ENCODE data around the gene TSC1. TPM values are rescaled to one million over a fixed set of nuclear protein-coding genes. Genes with fewer than 3 reads are reported as not detected.

Gene TSC1
- total and polyA plus RNA-seq, 10 of the 15 experiments (the other 5 are each of a cell fraction or from before 2014, with no cell fraction given): 4.0 to 48.0 (median 14.9) TPM

GRCh38 chr9:132842124-132843044, 102.0 kb downstream of the TSC1 start (continued):
- no peak for TF ChIP-seq KDM1A (IDR thresholded peaks at IDR 0.05; ENCODE audit: borderline replicate concordance)
- no peak for TF ChIP-seq SRF (IDR thresholded peaks at IDR 0.05; ENCODE audit: low read depth in 2 of 2, low read length in 2 of 2)
- TF ChIP-seq EP300 (IDR thresholded peaks at IDR 0.05; ENCODE audit: borderline replicate concordance in 1 of 2, control insufficient read depth in 1 of 2, low read depth in 2 of 2, low read length in 2 of 2): no peak

Small RNA genes lying within 50 kb of the gene (microRNA-seq; reads per million reads assigned to microRNA genes)
- not detected for gene MIR548AW

Small RNA genes lying within 50 kb of the gene (small RNA-seq; reads per million reads assigned to genes)
- not detected for gene AL593851.1
- gene MIR548AW: not detected
- not detected for gene RNU7-21P

Other genes starting within 250 kb of the TSC1 start
- not detected in 2 replicates for gene AK8, start 66.3 kb downstream of the TSC1 start, total RNA-seq (2014; rRNA removed)
- gene AK8, start 66.3 kb downstream of the TSC1 start, total RNA-seq (2014; rRNA removed; fragmentation: Illumina TruSeq; extraction: Trizol): not detected in 2 replicates
- gene AK8, start 66.3 kb downstream of the TSC1 start, total RNA-seq (2021): not detected in 2 replicates
- gene AK8, start 66.3 kb downstream of the TSC1 start, polyA plus RNA-seq (2011; rRNA removed): 0.09 and 0.12 TPM in 2 replicates
- 0.03 TPM in 1 of 2 replicates, not detected in the other for gene AK8, start 66.3 kb downstream of the TSC1 start, polyA plus RNA-seq (2014; fragmentation: Illumina TruSeq; extraction: Trizol)
- gene AK8, start 66.3 kb downstream of the TSC1 start, polyA plus RNA-seq (2014; fragmentation: Nextera tagmentation; extraction: Ambion mirVana): not detected
- gene AK8, start 66.3 kb downstream of the TSC1 start, polyA plus RNA-seq (2014; rRNA removed): 0.04 TPM in 1 of 2 replicates, not detected in the other
- under 1 TPM; 0.06 to 0.08 TPM for gene AK8, start 66.3 kb downstream of the TSC1 start, polyA plus RNA-seq (2016; fragmentation: Nextera tagmentation; extraction: Ambion mirVana)
- gene SPACA9, start 65.7 kb downstream of the TSC1 start, total RNA-seq (2014; rRNA removed): 0.68 and 0.82 TPM in 2 replicates
- 0.69 and 1.0 TPM in 2 replicates for gene SPACA9, start 65.7 kb downstream of the TSC1 start, total RNA-seq (2014; rRNA removed; fragmentation: Illumina TruSeq; extraction: Trizol)
- 1.6 and 2.1 TPM in 2 replicates for gene SPACA9, start 65.7 kb downstream of the TSC1 start, total RNA-seq (2021)
- gene SPACA9, start 65.7 kb downstream of the TSC1 start, polyA plus RNA-seq (2011; rRNA removed): 0.19 and 0.72 TPM in 2 replicates
- 0.25 and 1.0 TPM in 2 replicates for gene SPACA9, start 65.7 kb downstream of the TSC1 start, polyA plus RNA-seq (2014; fragmentation: Illumina TruSeq; extraction: Trizol)
- gene SPACA9, start 65.7 kb downstream of the TSC1 start, polyA plus RNA-seq (2014; fragmentation: Nextera tagmentation; extraction: Ambion mirVana): 1 to 10 TPM in 1 of 2 experiments, under 1 TPM in 1; 0.71 to 1.2 TPM
- 0.60 and 0.73 TPM in 2 replicates for gene SPACA9, start 65.7 kb downstream of the TSC1 start, polyA plus RNA-seq (2014; rRNA removed)
- 1 to 10 TPM; 1.6 to 2.9 TPM for gene SPACA9, start 65.7 kb downstream of the TSC1 start, polyA plus RNA-seq (2016; fragmentation: Nextera tagmentation; extraction: Ambion mirVana)
- not detected in 2 replicates for gene GFI1B, start 34.1 kb upstream of the TSC1 start, total RNA-seq (2014; rRNA removed)
- gene GFI1B, start 34.1 kb upstream of the TSC1 start, total RNA-seq (2014; rRNA removed; fragmentation: Illumina TruSeq; extraction: Trizol): not detected in 2 replicates
- gene GFI1B, start 34.1 kb upstream of the TSC1 start, total RNA-seq (2021): not detected in 2 replicates
- gene GFI1B, start 34.1 kb upstream of the TSC1 start, polyA plus RNA-seq (2011; rRNA removed): 0.11 and 0.29 TPM in 2 replicates
- gene GFI1B, start 34.1 kb upstream of the TSC1 start, polyA plus RNA-seq (2014; fragmentation: Illumina TruSeq; extraction: Trizol): 0.04 TPM in 1 of 2 replicates, not detected in the other
- gene GFI1B, start 34.1 kb upstream of the TSC1 start, polyA plus RNA-seq (2014; fragmentation: Nextera tagmentation; extraction: Ambion mirVana): not detected
- not detected in 2 replicates for gene GFI1B, start 34.1 kb upstream of the TSC1 start, polyA plus RNA-seq (2014; rRNA removed)
- gene GFI1B, start 34.1 kb upstream of the TSC1 start, polyA plus RNA-seq (2016; fragmentation: Nextera tagmentation; extraction: Ambion mirVana): under 1 TPM in 1 of 2 experiments, not detected in 1; 0.05 TPM
- gene GTF3C5, start 86.4 kb upstream of the TSC1 start, total RNA-seq (2014; rRNA removed): 72.8 and 73.3 TPM in 2 replicates
- gene GTF3C5, start 86.4 kb upstream of the TSC1 start, total RNA-seq (2014; rRNA removed; fragmentation: Illumina TruSeq; extraction: Trizol): 46.5 and 49.3 TPM in 2 replicates
- 59.3 and 68.2 TPM in 2 replicates for gene GTF3C5, start 86.4 kb upstream of the TSC1 start, total RNA-seq (2021)
- 49.9 and 78.8 TPM in 2 replicates for gene GTF3C5, start 86.4 kb upstream of the TSC1 start, polyA plus RNA-seq (2011; rRNA removed)
- 33.8 and 52.0 TPM in 2 replicates for gene GTF3C5, start 86.4 kb upstream of the TSC1 start, polyA plus RNA-seq (2014; fragmentation: Illumina TruSeq; extraction: Trizol)
- 1 to 10 TPM; 2.2 to 6.9 TPM for gene GTF3C5, start 86.4 kb upstream of the TSC1 start, polyA plus RNA-seq (2014; fragmentation: Nextera tagmentation; extraction: Ambion mirVana)
- 69.2 and 69.4 TPM in 2 replicates for gene GTF3C5, start 86.4 kb upstream of the TSC1 start, polyA plus RNA-seq (2014; rRNA removed)
- 10 to 100 TPM; 75.6 to 81.1 TPM for gene GTF3C5, start 86.4 kb upstream of the TSC1 start, polyA plus RNA-seq (2016; fragmentation: Nextera tagmentation; extraction: Ambion mirVana)
- 0.23 and 0.27 TPM in 2 replicates for gene CEL, start 117.4 kb upstream of the TSC1 start, total RNA-seq (2014; rRNA removed)
- gene CEL, start 117.4 kb upstream of the TSC1 start, total RNA-seq (2014; rRNA removed; fragmentation: Illumina TruSeq; extraction: Trizol): 0.36 and 0.41 TPM in 2 replicates
- 4.1 and 4.6 TPM in 2 replicates for gene CEL, start 117.4 kb upstream of the TSC1 start, total RNA-seq (2021)
- 0.04 and 0.15 TPM in 2 replicates for gene CEL, start 117.4 kb upstream of the TSC1 start, polyA plus RNA-seq (2011; rRNA removed)
- gene CEL, start 117.4 kb upstream of the TSC1 start, polyA plus RNA-seq (2014; fragmentation: Illumina TruSeq; extraction: Trizol): 0.25 and 0.51 TPM in 2 replicates
- gene CEL, start 117.4 kb upstream of the TSC1 start, polyA plus RNA-seq (2014; fragmentation: Nextera tagmentation; extraction: Ambion mirVana): not detected
- gene CEL, start 117.4 kb upstream of the TSC1 start, polyA plus RNA-seq (2014; rRNA removed): 0.80 and 1.2 TPM in 2 replicates
- under 1 TPM; 0.05 to 0.15 TPM for gene CEL, start 117.4 kb upstream of the TSC1 start, polyA plus RNA-seq (2016; fragmentation: Nextera tagmentation; extraction: Ambion mirVana)
- gene RALGDS, start 176.6 kb upstream of the TSC1 start, total RNA-seq (2014; rRNA removed): 29.7 and 34.1 TPM in 2 replicates
- gene RALGDS, start 176.6 kb upstream of the TSC1 start, total RNA-seq (2014; rRNA removed; fragmentation: Illumina TruSeq; extraction: Trizol): 17.4 and 19.3 TPM in 2 replicates
- gene RALGDS, start 176.6 kb upstream of the TSC1 start, total RNA-seq (2021): 30.1 and 33.3 TPM in 2 replicates
- gene RALGDS, start 176.6 kb upstream of the TSC1 start, polyA plus RNA-seq (2011; rRNA removed): 33.7 and 48.6 TPM in 2 replicates
- 8.4 and 23.1 TPM in 2 replicates for gene RALGDS, start 176.6 kb upstream of the TSC1 start, polyA plus RNA-seq (2014; fragmentation: Illumina TruSeq; extraction: Trizol)
- gene RALGDS, start 176.6 kb upstream of the TSC1 start, polyA plus RNA-seq (2014; fragmentation: Nextera tagmentation; extraction: Ambion mirVana): 1 to 10 TPM; 1.3 to 2.0 TPM
- 43.7 and 49.3 TPM in 2 replicates for gene RALGDS, start 176.6 kb upstream of the TSC1 start, polyA plus RNA-seq (2014; rRNA removed)
- gene RALGDS, start 176.6 kb upstream of the TSC1 start, polyA plus RNA-seq (2016; fragmentation: Nextera tagmentation; extraction: Ambion mirVana): 10 to 100 TPM in 1 of 2 experiments, 1 to 10 TPM in 1; 7.6 to 13.3 TPM
- gene GBGT1, start 219.3 kb upstream of the TSC1 start, total RNA-seq (2014; rRNA removed): 0.68 and 1.5 TPM in 2 replicates
- 0.45 and 0.74 TPM in 2 replicates for gene GBGT1, start 219.3 kb upstream of the TSC1 start, total RNA-seq (2014; rRNA removed; fragmentation: Illumina TruSeq; extraction: Trizol)
- gene GBGT1, start 219.3 kb upstream of the TSC1 start, total RNA-seq (2021): 1.3 and 1.4 TPM in 2 replicates
- gene GBGT1, start 219.3 kb upstream of the TSC1 start, polyA plus RNA-seq (2011; rRNA removed): 0.59 and 1.8 TPM in 2 replicates
- gene GBGT1, start 219.3 kb upstream of the TSC1 start, polyA plus RNA-seq (2014; fragmentation: Illumina TruSeq; extraction: Trizol): 0.33 and 0.53 TPM in 2 replicates
- gene GBGT1, start 219.3 kb upstream of the TSC1 start, polyA plus RNA-seq (2014; fragmentation: Nextera tagmentation; extraction: Ambion mirVana): under 1 TPM; 0.08 to 0.11 TPM
- gene GBGT1, start 219.3 kb upstream of the TSC1 start, polyA plus RNA-seq (2014; rRNA removed): 1.4 and 1.9 TPM in 2 replicates
- gene GBGT1, start 219.3 kb upstream of the TSC1 start, polyA plus RNA-seq (2016; fragmentation: Nextera tagmentation; extraction: Ambion mirVana): under 1 TPM; 0.12 to 0.28 TPM